Vagina (tissue), 2 donors: ENCODE results near the gene METTL25. TPM values are rescaled to one million over a fixed set of nuclear protein-coding genes. Genes with fewer than 3 reads are reported as not detected.

Experiments
- DNase-seq, 2 donors: peaks; one replicate each; pipeline ENCODE4 v3.0.0-alpha.2; 2017; ENCODE audit errors: extremely low spot score in 2 of 2
- H3K27ac ChIP-seq: fragments of 200-600 bp; sonication (generic); one replicate; pipeline ENCODE4 v1.5.1; 2019
- H3K27me3 ChIP-seq: fragments of 200-600 bp; sonication (generic); one replicate; pipeline ENCODE4 v1.5.1; 2019
- H3K36me3 ChIP-seq, 2 donors: fragments of 200-600 bp; sonication (generic); one replicate each; pipeline ENCODE4 v1.5.1; 2017 to 2019
- H3K4me1 ChIP-seq: fragments of 200-600 bp; sonication (generic); one replicate; pipeline ENCODE4 v1.5.1; 2019
- H3K4me3 ChIP-seq, 2 donors: fragments of 200-600 bp; sonication (generic); 1 replicate in 1 of 2; 2 replicates in 1 of 2; pipeline ENCODE4 v1.5.1; 2016 to 2019
- H3K9me3 ChIP-seq: fragments of 200-600 bp; sonication (generic); one replicate; pipeline ENCODE4 v1.5.1; 2019
- POLR2A ChIP-seq, 2 donors: fragments of 450-650 bp; IDR thresholded peaks; one replicate each; pipeline ENCODE4 v1.6.1; 2017; ENCODE audit warnings: antibody characterized with exemption in 2 of 2, mild to moderate bottlenecking in 2 of 2, moderate library complexity in 2 of 2
- POLR2AphosphoS5 ChIP-seq, 2 donors: sonication (generic); formaldehyde crosslinking; IDR thresholded peaks; one replicate each; pipeline ENCODE4 v1.9.0; 2017; ENCODE audit warnings: antibody characterized with exemption in 2 of 2, mild to moderate bottlenecking in 2 of 2, low read depth in 1 of 2; ENCODE audit not compliant: insufficient read depth in 1 of 2
- intact Hi-C: fragments of 100-400 bp; cut with DNase I; formaldehyde crosslinking; loops from one replicate; pipeline ENCODE4 v1.15.1; 2023
- total RNA-seq: library from RNA; depleted of rRNA; stranded (reverse); fragments of >200 nt; gene quantifications from one replicate; pipeline ENCODE4 v1.2.3, GENCODE V29; 2016
- TF ChIP-seq, protein P1 (sequence below), 3 experiments: fragments of 450-650 bp in 2 of 3; fragments of 200-600 bp in 1 of 3; sonication (generic) in 1 of 3; IDR thresholded peaks; one replicate each; pipeline ENCODE4 v1.5.1; 2017 to 2019; ENCODE audit warnings: antibody characterized with exemption in 3 of 3, mild to moderate bottlenecking in 2 of 3, moderate library complexity in 2 of 3

Gene METTL25
- total RNA-seq, 1 donor from 2014 or later, result 29.0 TPM

DNA sequence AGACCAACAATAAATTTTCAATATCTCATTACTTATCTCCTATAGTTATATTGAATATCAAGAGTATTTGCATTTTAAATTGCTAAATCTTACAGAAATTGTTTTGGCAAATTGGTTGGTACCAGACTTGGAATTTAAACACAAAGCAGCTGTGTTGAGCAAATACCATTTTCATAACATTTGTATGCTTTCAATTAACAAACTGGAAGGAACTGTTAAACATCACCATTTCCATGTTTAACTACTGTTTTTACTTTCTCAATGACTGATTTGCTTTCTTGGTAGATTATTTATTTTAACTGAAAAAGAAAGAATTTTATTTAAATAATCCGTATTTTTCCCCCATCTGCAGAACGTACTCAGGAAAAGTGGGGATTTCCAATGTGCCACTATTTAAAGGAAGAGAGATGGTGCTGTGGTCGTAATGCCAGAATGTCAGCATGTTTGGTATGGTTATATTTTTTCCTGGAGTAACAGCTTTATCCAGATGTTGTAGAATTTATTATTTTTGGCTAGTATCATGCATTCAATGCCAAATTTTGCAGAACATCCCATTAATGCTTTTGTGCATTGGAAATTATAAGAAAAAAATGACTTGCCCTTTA, 72.3 kb downstream of the METTL25 start:
- Histone ChIP-seq H3K9me3 (no peaks in the 10 kb centered on the region), H3K27ac (no peak overlapping the region), H3K36me3 (no peaks in the 10 kb centered on the region), H3K27me3 (no peaks in the 10 kb centered on the region), H3K4me1 (no peaks in the 10 kb centered on the region), H3K4me3 (no peak overlapping the region)
- intact Hi-C loops, result no loop called here
- no peak for TF ChIP-seq POLR2AphosphoS5 (IDR thresholded peaks at IDR 0.05; ENCODE audit: insufficient read depth in 1 of 2, low read depth in 1 of 2)
- TF ChIP-seq, protein P1, sequence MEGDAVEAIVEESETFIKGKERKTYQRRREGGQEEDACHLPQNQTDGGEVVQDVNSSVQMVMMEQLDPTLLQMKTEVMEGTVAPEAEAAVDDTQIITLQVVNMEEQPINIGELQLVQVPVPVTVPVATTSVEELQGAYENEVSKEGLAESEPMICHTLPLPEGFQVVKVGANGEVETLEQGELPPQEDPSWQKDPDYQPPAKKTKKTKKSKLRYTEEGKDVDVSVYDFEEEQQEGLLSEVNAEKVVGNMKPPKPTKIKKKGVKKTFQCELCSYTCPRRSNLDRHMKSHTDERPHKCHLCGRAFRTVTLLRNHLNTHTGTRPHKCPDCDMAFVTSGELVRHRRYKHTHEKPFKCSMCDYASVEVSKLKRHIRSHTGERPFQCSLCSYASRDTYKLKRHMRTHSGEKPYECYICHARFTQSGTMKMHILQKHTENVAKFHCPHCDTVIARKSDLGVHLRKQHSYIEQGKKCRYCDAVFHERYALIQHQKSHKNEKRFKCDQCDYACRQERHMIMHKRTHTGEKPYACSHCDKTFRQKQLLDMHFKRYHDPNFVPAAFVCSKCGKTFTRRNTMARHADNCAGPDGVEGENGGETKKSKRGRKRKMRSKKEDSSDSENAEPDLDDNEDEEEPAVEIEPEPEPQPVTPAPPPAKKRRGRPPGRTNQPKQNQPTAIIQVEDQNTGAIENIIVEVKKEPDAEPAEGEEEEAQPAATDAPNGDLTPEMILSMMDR (IDR thresholded peaks at IDR 0.05), result no peak
- TF ChIP-seq POLR2A (IDR thresholded peaks at IDR 0.05), result no peak
- no peak for DNase-seq

DNA sequence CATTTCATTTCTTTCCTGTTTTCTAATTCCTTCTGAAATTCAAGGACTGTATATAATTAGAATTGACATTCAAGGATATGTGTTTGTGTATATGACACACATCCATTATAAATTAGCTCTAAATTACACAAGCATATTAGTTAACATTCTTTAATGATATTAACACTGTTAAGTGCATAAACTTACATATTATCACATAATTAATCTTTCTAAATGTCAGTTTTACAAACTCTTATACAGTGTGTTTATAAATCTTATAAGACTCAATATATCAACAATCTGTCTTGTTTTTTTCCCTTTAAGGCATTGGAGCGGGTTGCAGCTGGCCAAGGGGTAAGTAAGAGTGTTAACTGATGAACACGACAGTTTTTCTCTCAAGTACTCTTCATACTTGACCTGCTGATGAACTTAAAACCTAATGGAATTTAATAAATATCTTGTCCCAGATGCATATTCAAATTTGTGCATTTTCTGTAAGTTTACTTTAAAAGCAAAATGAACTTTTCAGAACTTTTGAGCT, 76.1 kb downstream of the METTL25 start:
- no peaks in the 10 kb centered on the region for H3K4me1 ChIP-seq
- peaks cover 0 to 8% of the 10 kb centered on the region in 2 donors for H3K36me3 ChIP-seq
- no peak overlapping the region for H3K27ac ChIP-seq
- no peaks in the 10 kb centered on the region for H3K9me3 ChIP-seq
- no peak for TF ChIP-seq POLR2AphosphoS5 (IDR thresholded peaks at IDR 0.05; ENCODE audit: insufficient read depth in 1 of 2, low read depth in 1 of 2)
- TF ChIP-seq POLR2A (IDR thresholded peaks at IDR 0.05), result no peak
- TF ChIP-seq, protein P1 (IDR thresholded peaks at IDR 0.05), result no peak
- no peak overlapping the region for H3K4me3 ChIP-seq
- no peak for DNase-seq
- intact Hi-C loops, result no loop called here
- no peaks in the 10 kb centered on the region for H3K27me3 ChIP-seq

DNA sequence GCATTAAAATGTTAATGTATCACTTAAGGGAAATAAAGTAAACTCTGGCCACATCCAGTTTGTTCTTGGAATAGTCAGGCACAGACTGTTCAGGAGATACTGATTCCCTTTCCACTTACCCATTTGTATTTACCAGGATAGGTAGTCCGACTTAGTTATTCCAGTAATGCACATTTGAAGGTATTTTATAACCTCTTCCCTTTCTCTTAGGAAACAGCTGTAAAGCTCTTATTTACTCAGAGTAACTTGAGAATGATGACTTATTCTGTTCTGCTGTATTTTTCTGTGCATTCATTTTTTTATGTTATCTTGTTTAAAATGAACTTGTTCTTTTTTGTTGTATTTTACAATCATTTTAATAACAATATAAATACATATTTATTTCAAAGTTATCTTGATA, 78.0 kb downstream of the METTL25 start:
- DNase-seq, result no peak
- Histone ChIP-seq H3K27me3 (no peaks in the 10 kb centered on the region), H3K9me3 (no peaks in the 10 kb centered on the region), H3K4me1 (no peaks in the 10 kb centered on the region), H3K36me3 (peaks cover 0 to 8% of the 10 kb centered on the region in 2 donors), H3K27ac (no peak overlapping the region), H3K4me3 (no peak overlapping the region)
- intact Hi-C loops, result no loop called here
- TF ChIP-seq, protein P1 (IDR thresholded peaks at IDR 0.05), result no peak

DNA sequence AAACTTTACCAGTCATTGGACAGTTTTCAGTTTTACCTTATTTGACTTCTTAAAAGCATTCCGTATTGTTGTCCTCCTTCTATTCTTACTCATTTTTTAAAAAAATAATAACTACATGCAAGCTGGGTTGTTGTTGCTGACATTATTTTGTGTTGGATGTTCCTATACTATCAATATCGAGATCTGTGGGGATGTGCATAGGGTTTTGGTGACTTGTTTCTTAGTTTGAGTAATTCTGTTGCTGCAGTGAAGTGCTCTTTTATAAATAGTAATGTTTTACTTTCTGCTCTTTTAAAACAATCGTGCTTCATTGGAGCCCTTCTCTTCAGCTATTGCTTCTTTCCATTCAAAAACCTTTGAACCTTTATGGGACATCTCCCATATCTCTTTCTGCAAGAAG, 79.4 kb downstream of the METTL25 start:
- H3K27ac ChIP-seq, result no peak overlapping the region
- peaks cover 0 to 8% of the 10 kb centered on the region in 2 donors for H3K36me3 ChIP-seq
- DNase-seq, result no peak
- H3K9me3 ChIP-seq, result no peaks in the 10 kb centered on the region
- TF ChIP-seq, protein P1 (IDR thresholded peaks at IDR 0.05), result no peak
- TF ChIP-seq POLR2A (IDR thresholded peaks at IDR 0.05), result no peak
- no peak for TF ChIP-seq POLR2AphosphoS5 (IDR thresholded peaks at IDR 0.05; ENCODE audit: insufficient read depth in 1 of 2, low read depth in 1 of 2)
- intact Hi-C loops, result no loop called here
- no peak overlapping the region for H3K4me3 ChIP-seq
- no peaks in the 10 kb centered on the region for H3K4me1 ChIP-seq
- H3K27me3 ChIP-seq, result no peaks in the 10 kb centered on the region

DNA sequence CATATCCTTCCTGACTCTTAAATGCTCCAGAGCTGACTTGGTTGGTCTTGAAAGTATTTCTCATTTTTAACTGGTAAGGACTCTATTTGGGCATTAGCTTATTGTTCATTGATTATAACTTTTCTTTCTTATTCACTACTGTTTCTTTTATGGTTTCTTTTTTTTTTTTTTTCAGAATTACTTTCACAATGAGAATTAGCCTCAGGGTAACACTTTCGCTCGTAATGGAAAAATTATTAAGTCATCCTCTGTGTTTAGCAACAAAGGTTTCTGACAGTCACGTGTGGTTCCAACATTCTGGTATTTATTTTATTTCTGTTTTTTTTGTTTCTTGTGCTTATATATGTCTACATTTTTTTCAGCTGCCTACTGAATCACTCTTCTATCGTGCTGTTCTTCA, 80.0 kb downstream of the METTL25 start:
- TF ChIP-seq, protein P1 (IDR thresholded peaks at IDR 0.05), result no peak
- TF ChIP-seq POLR2A (IDR thresholded peaks at IDR 0.05) (no peak), POLR2AphosphoS5 (IDR thresholded peaks at IDR 0.05; ENCODE audit: insufficient read depth in 1 of 2, low read depth in 1 of 2) (no peak)
- Histone ChIP-seq H3K4me3 (no peak overlapping the region), H3K27ac (no peak overlapping the region), H3K27me3 (no peaks in the 10 kb centered on the region), H3K4me1 (no peaks in the 10 kb centered on the region), H3K9me3 (no peaks in the 10 kb centered on the region), H3K36me3 (peaks cover 0 to 8% of the 10 kb centered on the region in 2 donors)
- no peak for DNase-seq
- intact Hi-C loops, result no loop called here
